Ishikawa (cell line): ENCODE data around the gene ZBTB47.

Experiments used
- CEBPB ChIP-seq: IDR thresholded peaks from 2 replicates; pipeline ENCODE4 v1.6.1; 2012
- CREB1 ChIP-seq: IDR thresholded peaks from 2 replicates; pipeline ENCODE4 v1.6.1; 2012; ENCODE audit warnings: low read depth
- EGR1 ChIP-seq: IDR thresholded peaks from 2 replicates; pipeline ENCODE4 v1.6.1; 2012
- EP300 ChIP-seq: IDR thresholded peaks from 2 replicates; pipeline ENCODE4 v1.6.1; 2012; ENCODE audit warnings: borderline replicate concordance
- FOXM1 ChIP-seq: IDR thresholded peaks from 2 replicates; pipeline ENCODE4 v1.6.1; 2012; ENCODE audit warnings: low read depth, borderline replicate concordance
- MAX ChIP-seq: IDR thresholded peaks from 2 replicates; pipeline ENCODE4 v1.6.1; 2012
- NFIC ChIP-seq: IDR thresholded peaks from 2 replicates; pipeline ENCODE4 v1.6.1; 2012
- REST ChIP-seq: IDR thresholded peaks from 2 replicates; pipeline ENCODE4 v1.6.1; 2012; ENCODE audit warnings: low read depth, mild to moderate bottlenecking
- TAF1 ChIP-seq: IDR thresholded peaks from 2 replicates; pipeline ENCODE4 v1.6.1; 2012; ENCODE audit warnings: low read depth, mild to moderate bottlenecking
- TCF12 ChIP-seq: IDR thresholded peaks from 2 replicates; pipeline ENCODE4 v1.6.1; 2012; ENCODE audit warnings: low read depth
- TEAD4 ChIP-seq: IDR thresholded peaks from 2 replicates; pipeline ENCODE4 v1.6.1; 2012
- YY1 ChIP-seq: IDR thresholded peaks from 2 replicates; pipeline ENCODE4 v1.6.1; 2012; ENCODE audit warnings: low read depth
- ZBTB7A ChIP-seq: IDR thresholded peaks from 2 replicates; pipeline ENCODE4 v1.6.1; 2012; ENCODE audit warnings: low read depth

GRCh38 chr3:42654331-42655201 is 1.1 kb downstream of the ZBTB47 start:
- TF ChIP-seq EGR1 (no peak; the same call in 1 of the 2 replicates), FOXM1 (no peak), NFIC (0 out of 2 replicates have a peak, but pooled peaks have one; percentile 7), EP300 (no peak), TCF12 (peak; percentile 62; the same call in 1 of the 2 replicates), TEAD4 (peak; percentile 85), TAF1 (no peak), YY1 (peak; percentile 57; the same call in 1 of the 2 replicates), CREB1 (no peak), MAX (peak; percentile 97), REST (no peak), ZBTB7A (peak; percentile 83), CEBPB (no peak)
